HL-60 (cell line): ENCODE data around the gene TMPRSS4.
A peak's percentile ranks its signal among the peaks of the same experiment; 100 is the strongest.

Experiments
- DNase-seq, 2 experiments: peaks; one replicate each; pipeline ENCODE4 v3.0.0-alpha.2; 2010 to 2020; ENCODE audit warnings: low read depth in 1 of 2, low spot score in 1 of 2
- H3K27ac ChIP-seq: fragments of 250-450 bp; sonication (Bioruptor Pico); replicated peaks from 2 replicates; pipeline ENCODE4 v1.5.1; 2020; ENCODE audit warnings: mild to moderate bottlenecking, moderate library complexity
- H3K27me3 ChIP-seq: fragments of 250-450 bp; sonication (Bioruptor Pico); 2 replicates; pipeline ENCODE4 v1.5.1; 2021; ENCODE audit warnings: mild to moderate bottlenecking, moderate library complexity; ENCODE audit not compliant: insufficient read depth, poor library complexity, severe bottlenecking
- H3K4me3 ChIP-seq: replicated peaks from 2 replicates; pipeline ENCODE4 v1.5.1; 2011; ENCODE audit warnings: mild to moderate bottlenecking, control low read depth, low read length; ENCODE audit not compliant: insufficient read depth
- GABPA ChIP-seq: IDR thresholded peaks from 2 replicates; pipeline ENCODE4 v1.6.1; 2012; ENCODE audit warnings: low read depth
- POLR2AphosphoS5 ChIP-seq: IDR thresholded peaks from 2 replicates; pipeline ENCODE4 v1.6.1; 2012; ENCODE audit warnings: low read depth
- SPI1 ChIP-seq: IDR thresholded peaks from 2 replicates; pipeline ENCODE4 v1.6.1; 2012; ENCODE audit warnings: low read depth, mild to moderate bottlenecking, borderline replicate concordance
- TF ChIP-seq, protein P1 (sequence below): IDR thresholded peaks from one replicate; pipeline ENCODE4 v1.5.1; 2011; ENCODE audit warnings: low read length, control low read depth, inconsistent platforms; ENCODE audit not compliant: insufficient read depth
- TF ChIP-seq, protein P2 (sequence below): IDR thresholded peaks from 2 replicates; pipeline ENCODE4 v1.6.1; 2012; ENCODE audit warnings: low read depth; ENCODE audit not compliant: insufficient replicate concordance

Gene TMPRSS4

DNA sequence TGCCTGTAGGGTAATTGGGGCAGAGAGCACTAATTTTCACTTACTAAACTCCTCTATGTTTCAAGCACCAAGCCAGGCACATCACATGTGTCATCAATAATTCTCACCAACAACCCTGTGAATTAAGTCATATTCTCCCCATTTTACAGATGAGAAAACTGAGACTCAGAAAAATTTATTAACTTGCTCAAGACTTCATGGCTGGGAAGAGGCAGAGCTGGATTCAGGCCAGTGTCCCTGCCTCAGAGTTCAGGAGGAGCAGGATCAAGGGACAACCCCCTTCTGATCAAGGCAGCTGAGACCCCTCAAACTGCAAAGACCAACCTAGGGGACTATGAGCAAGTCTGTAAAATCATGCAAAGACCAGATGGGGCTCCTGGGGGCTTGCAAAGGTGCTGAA lies 7.8 kb downstream of the TMPRSS4 start:
- Histone ChIP-seq H3K27me3 (no peaks in the 10 kb centered on the region), H3K4me3 (no peak overlapping the region), H3K27ac (peak overlapping the region; percentile 6; the same call in 1 of the 2 replicates)
- DNase-seq = no peak
- TF ChIP-seq SPI1 (no peak), GABPA (no peak)
- TF ChIP-seq, protein P1, sequence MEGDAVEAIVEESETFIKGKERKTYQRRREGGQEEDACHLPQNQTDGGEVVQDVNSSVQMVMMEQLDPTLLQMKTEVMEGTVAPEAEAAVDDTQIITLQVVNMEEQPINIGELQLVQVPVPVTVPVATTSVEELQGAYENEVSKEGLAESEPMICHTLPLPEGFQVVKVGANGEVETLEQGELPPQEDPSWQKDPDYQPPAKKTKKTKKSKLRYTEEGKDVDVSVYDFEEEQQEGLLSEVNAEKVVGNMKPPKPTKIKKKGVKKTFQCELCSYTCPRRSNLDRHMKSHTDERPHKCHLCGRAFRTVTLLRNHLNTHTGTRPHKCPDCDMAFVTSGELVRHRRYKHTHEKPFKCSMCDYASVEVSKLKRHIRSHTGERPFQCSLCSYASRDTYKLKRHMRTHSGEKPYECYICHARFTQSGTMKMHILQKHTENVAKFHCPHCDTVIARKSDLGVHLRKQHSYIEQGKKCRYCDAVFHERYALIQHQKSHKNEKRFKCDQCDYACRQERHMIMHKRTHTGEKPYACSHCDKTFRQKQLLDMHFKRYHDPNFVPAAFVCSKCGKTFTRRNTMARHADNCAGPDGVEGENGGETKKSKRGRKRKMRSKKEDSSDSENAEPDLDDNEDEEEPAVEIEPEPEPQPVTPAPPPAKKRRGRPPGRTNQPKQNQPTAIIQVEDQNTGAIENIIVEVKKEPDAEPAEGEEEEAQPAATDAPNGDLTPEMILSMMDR = no peak

DNA sequence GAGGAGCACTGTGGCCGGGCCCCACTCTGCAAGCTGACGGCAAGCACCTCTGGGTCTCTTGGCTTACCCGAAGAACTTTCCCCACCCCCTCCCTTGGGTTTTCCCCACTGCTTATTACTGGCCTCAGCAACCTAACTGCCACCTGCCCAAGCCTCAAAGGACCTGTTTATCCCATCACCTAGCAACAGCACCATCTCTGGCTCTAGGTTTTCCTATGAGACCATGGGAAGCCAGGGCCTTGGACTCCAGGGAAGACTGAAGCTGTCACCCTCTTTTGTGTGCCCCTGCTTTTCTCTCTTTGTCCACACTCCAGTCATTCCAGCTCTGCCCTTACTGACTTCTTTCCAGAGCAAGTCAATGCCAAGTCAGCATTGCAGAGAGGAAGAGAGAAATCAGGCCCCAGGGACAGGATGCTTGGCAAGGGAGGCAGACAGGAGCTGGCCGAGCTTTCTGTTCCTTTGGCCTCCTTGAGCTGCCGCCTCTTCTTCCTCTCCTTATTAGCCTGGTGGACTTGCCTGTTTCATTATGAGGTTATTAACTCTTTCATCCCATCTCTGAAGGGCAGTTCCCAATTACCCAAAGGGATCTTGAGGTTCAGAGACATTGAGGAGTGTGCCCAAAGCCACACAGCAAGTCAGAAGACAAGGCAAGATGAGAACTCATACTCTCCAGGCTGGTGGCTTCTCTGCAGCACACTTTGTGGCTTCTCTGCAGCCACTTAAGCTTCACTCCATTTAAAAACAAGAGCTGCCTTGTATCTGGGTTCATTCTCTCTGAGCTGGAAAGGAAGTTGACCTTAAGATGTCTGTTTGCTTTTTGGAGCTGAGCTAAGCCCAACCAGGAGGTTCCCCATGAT lies 10.3 kb downstream of the TMPRSS4 start, which contains the start of gene SMIM35:
SMIM35 (minus strand) TSS at position 51 of the 856 bp plus-strand sequence. CDS start 206 bp downstream, outside the sequence.
- H3K27me3 ChIP-seq = no peaks in the 10 kb centered on the region
- TF ChIP-seq POLR2AphosphoS5 (no peak), SPI1 (no peak), GABPA (no peak)
- TF ChIP-seq, protein P2, sequence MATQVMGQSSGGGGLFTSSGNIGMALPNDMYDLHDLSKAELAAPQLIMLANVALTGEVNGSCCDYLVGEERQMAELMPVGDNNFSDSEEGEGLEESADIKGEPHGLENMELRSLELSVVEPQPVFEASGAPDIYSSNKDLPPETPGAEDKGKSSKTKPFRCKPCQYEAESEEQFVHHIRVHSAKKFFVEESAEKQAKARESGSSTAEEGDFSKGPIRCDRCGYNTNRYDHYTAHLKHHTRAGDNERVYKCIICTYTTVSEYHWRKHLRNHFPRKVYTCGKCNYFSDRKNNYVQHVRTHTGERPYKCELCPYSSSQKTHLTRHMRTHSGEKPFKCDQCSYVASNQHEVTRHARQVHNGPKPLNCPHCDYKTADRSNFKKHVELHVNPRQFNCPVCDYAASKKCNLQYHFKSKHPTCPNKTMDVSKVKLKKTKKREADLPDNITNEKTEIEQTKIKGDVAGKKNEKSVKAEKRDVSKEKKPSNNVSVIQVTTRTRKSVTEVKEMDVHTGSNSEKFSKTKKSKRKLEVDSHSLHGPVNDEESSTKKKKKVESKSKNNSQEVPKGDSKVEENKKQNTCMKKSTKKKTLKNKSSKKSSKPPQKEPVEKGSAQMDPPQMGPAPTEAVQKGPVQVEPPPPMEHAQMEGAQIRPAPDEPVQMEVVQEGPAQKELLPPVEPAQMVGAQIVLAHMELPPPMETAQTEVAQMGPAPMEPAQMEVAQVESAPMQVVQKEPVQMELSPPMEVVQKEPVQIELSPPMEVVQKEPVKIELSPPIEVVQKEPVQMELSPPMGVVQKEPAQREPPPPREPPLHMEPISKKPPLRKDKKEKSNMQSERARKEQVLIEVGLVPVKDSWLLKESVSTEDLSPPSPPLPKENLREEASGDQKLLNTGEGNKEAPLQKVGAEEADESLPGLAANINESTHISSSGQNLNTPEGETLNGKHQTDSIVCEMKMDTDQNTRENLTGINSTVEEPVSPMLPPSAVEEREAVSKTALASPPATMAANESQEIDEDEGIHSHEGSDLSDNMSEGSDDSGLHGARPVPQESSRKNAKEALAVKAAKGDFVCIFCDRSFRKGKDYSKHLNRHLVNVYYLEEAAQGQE = no peak
- TF ChIP-seq, protein P1 = no peak
- no peak within 1 kb of the TSS for H3K4me3 ChIP-seq
- peak within 1 kb of the TSS; percentile 76; the same call in 1 of the 2 replicates for H3K27ac ChIP-seq
- DNase-seq = no peak

DNA sequence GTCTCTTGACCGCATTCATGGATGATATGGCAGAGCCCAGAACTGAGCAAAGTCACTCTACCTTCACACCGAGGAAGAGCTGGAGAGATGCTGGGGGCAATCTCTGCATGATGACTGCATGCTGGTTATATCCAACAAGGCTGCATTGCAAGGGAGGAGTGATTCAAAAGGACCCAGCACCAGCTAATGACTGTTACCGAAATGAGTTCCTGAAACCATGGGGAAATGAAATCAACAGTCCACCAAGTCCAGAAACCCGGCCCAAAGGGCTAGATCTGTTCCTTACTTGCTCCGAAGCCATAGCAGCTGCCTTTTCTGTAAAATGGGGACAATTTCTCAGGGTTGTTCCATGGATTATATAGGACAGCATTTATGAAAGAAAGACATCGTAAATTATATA lies 11.1 kb downstream of the TMPRSS4 start:
- H3K27me3 ChIP-seq = no peaks in the 10 kb centered on the region
- no peak for DNase-seq
- H3K27ac ChIP-seq = peak overlapping the region; percentile 76
- TF ChIP-seq, protein P1 = no peak
- TF ChIP-seq POLR2AphosphoS5 (no peak), SPI1 (no peak), GABPA (no peak)
- TF ChIP-seq, protein P2 = no peak
- H3K4me3 ChIP-seq = no peak overlapping the region

DNA sequence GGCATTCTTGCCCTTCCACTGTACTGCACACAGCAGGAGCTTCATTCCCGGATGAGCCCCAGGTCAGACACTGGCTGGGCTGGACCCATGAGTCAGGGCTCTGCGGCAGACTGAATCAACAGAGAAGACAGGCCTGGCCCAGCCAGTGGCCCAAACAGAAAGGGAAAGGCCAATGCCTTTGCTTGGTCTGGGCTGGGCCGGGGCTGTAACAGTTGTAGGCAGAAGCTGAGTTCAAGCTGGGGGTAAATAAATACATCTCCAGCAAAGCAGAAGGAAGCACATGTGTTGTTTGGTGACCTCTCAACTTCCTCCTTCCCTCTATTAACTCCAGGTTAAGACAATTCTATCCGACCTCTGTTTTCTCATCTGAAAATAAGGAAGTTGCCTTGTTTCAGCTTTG lies 11.7 kb downstream of the TMPRSS4 start:
- TF ChIP-seq POLR2AphosphoS5 (peak; percentile 42; the same call in 1 of the 2 replicates), GABPA (no peak), SPI1 (peak; percentile 64; the same call in 1 of the 2 replicates)
- TF ChIP-seq, protein P1 = no peak
- TF ChIP-seq, protein P2 = no peak
- H3K27ac ChIP-seq = peak overlapping the region; percentile 76
- no peaks in the 10 kb centered on the region for H3K27me3 ChIP-seq
- DNase-seq = peak; percentile 75 to 81
- H3K4me3 ChIP-seq = no peak overlapping the region
